KOPT-K1 (cell line): ENCODE data around the gene GALNTL6.

Experiments used
- H3K27ac ChIP-seq: fragments of 200-600 bp; sonication (generic); 2 replicates; pipeline ENCODE4 v1.5.1; 2016; ENCODE audit warnings: antibody characterized with exemption, mild to moderate bottlenecking, low read depth, low read length; ENCODE audit not compliant: poor library complexity, severe bottlenecking
- H3K36me3 ChIP-seq: fragments of 200-600 bp; sonication (generic); 2 replicates; pipeline ENCODE4 v1.5.1; 2017; ENCODE audit warnings: antibody characterized with exemption, mild to moderate bottlenecking, low read length, moderate library complexity; ENCODE audit not compliant: insufficient read depth
- H3K9me3 ChIP-seq: fragments of 200-600 bp; sonication (generic); 2 replicates; pipeline ENCODE4 v1.5.1; 2017; ENCODE audit warnings: antibody characterized with exemption, low read length, mild to moderate bottlenecking; ENCODE audit not compliant: insufficient read depth, poor library complexity, severe bottlenecking

The GALNTL6 gene

DNA sequence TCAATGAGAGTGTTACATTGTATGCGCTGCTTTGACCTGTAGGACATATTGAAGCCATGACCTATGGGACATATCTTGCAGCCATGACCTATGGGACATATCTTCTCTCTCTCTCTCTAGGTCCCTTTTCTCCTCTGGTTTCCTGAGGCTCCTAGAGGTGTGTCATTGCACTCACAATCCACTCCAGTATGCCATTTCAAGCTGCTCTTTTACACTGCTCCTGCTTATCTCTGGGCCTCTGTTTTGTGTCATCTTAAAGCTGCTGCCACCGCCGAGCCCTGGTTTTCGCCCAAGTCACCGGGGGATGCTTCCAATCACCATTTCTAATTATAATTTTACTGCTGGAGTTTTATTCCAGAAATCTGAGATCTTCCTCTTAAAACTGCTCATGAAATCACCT lies 336.1 kb downstream of the GALNTL6 start:
- Histone ChIP-seq H3K9me3 (no peaks in the 10 kb centered on the region), H3K27ac (no peak overlapping the region), H3K36me3 (no peaks in the 10 kb centered on the region)

DNA sequence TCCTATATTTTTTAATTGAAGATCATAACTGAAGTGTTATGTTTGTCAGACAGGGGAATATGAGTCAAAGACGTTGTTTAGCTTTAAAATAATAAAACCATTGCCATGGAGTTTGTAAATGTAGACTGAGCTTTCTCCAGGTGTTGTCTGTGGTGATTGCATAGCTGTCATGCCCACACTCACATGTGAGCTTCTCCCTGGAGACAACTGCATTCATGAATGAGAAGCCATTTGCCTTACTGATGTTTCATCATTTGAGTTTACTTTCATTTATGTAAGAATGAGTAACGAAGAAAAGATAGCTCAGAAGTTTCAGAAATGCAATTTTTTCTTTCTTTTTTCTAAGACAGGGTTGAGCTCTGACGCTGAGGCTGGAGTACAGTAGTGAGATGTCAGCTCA lies 339.1 kb downstream of the GALNTL6 start:
- Histone ChIP-seq H3K9me3 (no peaks in the 10 kb centered on the region), H3K36me3 (no peaks in the 10 kb centered on the region), H3K27ac (no peak overlapping the region)

DNA sequence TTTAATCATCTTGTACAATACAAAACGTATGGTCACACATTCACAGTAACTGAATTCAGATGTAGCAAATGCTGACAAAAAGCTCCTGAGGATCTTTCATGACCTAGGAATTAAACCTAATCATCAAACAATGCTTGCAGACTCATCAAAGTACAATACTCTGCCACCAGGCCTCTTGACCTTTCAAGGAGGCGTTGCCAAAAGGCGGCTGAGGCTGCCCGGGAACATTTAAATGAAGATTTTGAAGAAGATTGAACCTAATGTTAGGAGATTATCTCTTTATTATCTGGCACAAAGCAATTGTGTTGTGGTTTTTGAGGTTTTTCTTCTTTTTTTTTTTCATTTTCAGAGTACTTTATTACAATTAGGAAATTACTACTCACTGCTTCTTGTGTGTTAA lies 340.5 kb downstream of the GALNTL6 start:
- Histone ChIP-seq H3K27ac (no peak overlapping the region), H3K9me3 (no peaks in the 10 kb centered on the region), H3K36me3 (no peaks in the 10 kb centered on the region)

DNA sequence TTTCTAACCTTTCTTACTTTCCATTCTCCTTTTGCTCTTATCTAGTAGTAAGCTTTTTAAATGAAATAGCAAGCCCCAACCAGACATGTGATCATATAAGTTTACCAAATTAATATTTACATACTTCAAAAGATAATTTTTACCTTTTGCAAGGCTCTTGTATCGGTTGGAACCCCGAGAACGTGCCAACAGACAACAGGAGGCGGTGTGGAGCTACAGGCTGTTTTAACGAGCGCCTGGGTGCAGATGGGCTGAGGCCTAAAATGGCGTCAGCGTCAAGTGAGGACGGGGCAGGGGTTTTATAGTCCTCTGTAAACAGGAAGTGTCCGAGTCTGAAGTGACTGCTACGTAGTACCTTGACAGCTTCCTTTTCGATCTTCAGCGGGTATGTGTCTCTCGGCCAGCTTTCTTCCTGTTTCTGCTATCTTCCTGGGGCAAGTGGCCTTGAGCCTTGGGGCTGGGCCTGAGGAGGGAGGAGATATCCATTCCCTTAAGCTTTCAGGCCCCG lies 342.7 kb downstream of the GALNTL6 start:
- Histone ChIP-seq H3K36me3 (no peaks in the 10 kb centered on the region), H3K27ac (no peak overlapping the region), H3K9me3 (no peaks in the 10 kb centered on the region)

DNA sequence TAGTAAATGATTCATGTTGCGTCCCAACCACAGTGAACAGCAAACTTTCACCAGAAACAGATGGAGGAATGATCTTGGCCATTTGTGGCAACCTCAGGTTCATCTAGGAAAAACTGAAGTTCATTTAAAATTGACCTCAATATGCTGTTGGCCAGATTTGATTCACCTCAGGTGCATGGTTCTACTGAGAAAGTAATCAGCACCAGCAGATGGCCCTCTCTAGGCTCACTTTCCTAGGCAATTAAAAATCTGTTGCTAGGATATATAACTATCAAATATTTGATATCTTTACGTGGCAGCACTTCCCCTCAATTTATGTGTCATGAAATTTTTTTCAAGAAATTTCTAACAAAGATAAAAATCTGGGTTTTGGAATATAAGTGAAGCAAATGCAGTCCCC lies 344.7 kb downstream of the GALNTL6 start:
- Histone ChIP-seq H3K27ac (no peak overlapping the region), H3K9me3 (no peaks in the 10 kb centered on the region), H3K36me3 (no peaks in the 10 kb centered on the region)

DNA sequence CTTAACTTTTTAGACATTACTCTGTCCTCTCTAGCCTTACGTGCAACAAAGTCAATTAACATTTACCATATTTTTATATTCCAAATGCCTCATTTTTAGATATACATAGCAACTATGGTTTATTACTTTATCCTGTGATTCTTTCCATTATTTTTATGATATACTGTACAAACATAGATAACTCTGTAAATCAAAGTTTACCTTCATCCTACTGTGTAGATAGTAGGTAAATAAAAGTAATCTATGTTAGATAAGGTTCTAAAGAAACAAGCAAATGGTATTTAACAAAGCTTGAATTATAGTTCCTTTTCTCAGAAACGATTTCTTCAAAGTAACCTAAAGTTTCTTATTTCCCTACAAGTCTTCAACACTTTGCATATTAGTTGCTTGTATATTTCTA lies 350.0 kb downstream of the GALNTL6 start:
- Histone ChIP-seq H3K36me3 (no peaks in the 10 kb centered on the region), H3K9me3 (no peaks in the 10 kb centered on the region), H3K27ac (no peak overlapping the region)

DNA sequence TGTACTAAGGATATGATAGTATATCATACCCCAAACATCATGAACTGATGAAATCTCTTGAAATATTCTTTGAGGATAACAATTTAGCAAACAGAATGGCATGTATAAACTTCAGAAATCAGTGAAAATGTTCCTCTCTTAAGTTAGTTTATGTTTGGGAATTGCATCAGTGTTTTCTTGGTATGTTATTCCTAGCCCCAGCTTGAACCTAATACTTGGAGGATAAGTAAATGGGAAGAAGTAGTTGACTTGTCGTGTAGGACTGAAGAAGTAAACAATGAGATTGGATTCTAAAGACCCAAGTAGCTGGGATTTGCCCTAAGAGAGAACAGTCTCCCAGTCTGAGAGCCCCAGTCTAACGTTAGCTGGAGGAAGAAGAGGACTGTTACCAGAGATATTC lies 355.7 kb downstream of the GALNTL6 start:
- no peaks in the 10 kb centered on the region for H3K36me3 ChIP-seq
- no peak overlapping the region for H3K27ac ChIP-seq
- no peaks in the 10 kb centered on the region for H3K9me3 ChIP-seq

DNA sequence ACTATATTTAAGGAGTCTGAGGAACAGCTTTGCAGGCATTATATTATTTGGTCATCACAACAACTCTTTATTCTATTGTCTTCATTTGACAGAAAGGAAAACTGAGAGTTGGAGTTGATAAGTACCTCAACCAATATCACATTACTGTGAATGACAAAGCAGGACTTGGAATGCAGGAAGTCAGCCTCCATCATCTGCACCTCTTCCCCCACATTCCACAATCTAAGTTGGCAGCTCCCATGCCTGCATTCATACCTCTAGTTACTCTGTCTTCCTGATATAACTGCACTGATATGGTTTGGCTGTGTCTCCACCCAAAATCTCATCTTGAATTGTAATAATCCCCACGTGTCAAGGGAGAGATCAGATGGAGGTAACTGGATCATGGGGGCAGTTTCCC lies 356.7 kb downstream of the GALNTL6 start:
- Histone ChIP-seq H3K9me3 (no peaks in the 10 kb centered on the region), H3K36me3 (no peaks in the 10 kb centered on the region), H3K27ac (no peak overlapping the region)

DNA sequence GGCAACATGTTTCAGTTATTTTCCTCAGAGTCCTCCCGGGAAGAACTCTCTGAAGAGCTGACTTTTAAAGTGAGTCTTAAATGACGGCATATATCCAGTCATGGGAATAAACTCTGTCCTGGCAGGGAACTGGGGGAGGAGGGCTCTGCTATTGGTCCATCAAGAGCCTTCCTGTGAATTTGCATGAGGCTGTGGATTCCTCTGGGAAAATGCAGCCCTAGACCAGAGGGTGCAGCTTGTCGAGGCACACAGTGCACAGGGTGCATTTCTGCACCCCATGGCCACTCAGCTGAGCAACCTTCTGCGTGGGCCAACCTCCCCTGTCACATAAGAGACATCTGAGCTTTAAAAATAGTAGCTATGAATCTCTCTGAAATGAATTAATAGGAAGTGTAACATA lies 360.0 kb downstream of the GALNTL6 start:
- H3K9me3 ChIP-seq = no peaks in the 10 kb centered on the region
- no peaks in the 10 kb centered on the region for H3K36me3 ChIP-seq
- no peak overlapping the region for H3K27ac ChIP-seq

DNA sequence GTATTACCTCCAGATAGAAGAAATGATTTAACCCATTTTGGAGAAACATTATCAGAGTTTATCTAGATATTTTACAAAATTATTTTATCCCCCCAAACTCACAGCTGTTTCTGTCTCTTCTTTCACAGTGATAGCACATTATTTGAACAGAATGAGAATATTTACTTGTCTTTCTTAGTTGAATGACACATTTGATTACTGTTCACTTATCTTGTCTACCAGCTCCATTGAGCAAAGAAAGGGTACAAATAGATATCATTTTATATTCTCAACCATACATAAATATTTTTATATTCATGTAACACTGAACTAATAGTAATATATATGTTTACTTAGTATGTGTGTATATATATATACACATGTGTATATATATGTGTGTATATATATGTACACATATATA lies 364.2 kb downstream of the GALNTL6 start:
- Histone ChIP-seq H3K9me3 (no peaks in the 10 kb centered on the region), H3K36me3 (no peaks in the 10 kb centered on the region), H3K27ac (no peak overlapping the region)

DNA sequence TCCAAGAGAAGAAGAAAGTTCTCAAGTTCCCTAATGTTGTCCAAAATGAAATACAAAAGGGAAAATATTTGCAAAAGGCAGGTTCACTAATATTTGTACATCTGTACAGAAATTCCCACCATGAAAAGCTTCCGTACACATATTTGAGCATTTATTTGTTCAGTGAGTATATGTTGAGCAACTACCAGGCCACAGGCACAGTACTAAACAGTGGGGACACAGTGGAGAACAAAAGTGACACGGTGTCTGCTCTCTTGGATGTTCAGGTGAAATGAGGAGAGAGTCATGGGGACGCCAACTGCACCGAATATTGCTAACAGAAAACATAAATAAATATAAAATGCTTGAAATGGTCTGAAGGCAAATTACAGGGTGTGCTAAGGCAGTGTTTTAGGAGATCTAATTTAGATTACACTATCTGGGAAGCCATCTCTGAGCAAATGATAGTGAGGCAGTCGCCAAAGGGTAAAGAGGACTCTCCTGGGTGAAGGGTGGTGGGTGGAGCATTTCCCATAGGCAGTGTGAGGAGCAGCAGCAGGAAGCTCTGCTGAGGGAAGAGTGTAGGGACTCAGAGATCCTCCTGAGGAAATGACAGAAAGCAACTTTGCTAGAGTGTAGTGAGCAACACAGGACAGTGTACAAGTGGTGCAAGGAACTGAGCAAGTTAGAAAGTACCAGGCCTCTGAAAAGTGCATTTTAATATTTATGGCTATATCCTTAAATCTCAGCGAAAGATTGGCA lies 375.2 kb downstream of the GALNTL6 start:
- Histone ChIP-seq H3K9me3 (no peaks in the 10 kb centered on the region), H3K36me3 (no peaks in the 10 kb centered on the region), H3K27ac (no peak overlapping the region)

DNA sequence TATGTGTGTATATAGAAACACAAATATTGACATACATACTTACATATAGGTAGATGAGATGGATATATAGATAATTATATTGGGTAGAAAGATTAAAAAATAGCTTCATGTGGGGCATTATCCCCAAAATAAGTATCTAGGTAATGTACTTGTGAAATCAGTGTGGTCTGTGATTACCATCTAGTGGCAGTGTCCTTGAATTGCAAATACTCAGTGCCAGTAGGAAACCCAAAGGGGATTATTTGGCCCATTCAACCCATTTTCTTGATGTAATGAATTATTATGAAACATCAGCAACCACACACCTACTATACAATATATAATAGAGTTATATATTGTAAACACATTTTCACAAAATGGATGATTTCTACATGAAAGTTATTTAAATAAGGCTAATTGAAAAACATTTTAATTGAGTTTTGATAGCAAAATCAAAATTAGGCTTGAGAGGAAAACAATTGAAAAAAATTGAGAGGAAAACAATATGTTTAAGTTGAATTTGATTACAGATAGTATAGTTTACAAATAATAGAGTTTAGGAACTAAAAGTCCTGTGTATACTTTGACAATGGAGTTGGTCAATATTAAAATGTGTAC lies 389.4 kb downstream of the GALNTL6 start:
- H3K27ac ChIP-seq = no peak overlapping the region
- no peaks in the 10 kb centered on the region for H3K36me3 ChIP-seq
- H3K9me3 ChIP-seq = no peaks in the 10 kb centered on the region

DNA sequence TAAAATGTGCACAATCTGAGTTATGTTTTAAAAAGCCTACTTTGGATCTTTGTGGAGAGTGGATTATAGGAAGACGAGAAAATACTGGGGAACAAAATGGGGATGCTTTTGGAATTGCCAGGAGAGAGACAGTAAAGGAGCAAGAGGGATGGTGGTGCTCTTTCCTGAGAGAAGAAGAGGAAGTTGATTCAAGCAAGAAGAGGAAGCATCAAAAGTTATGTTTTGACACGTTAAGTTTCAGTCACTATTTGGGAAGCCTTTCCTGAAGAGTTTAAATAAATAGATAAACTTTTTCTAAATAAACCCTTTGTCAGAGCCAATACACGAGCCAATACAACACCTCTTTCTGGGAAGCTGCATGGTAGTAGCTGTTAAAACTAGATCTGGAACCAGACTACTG lies 394.1 kb downstream of the GALNTL6 start:
- Histone ChIP-seq H3K36me3 (no peaks in the 10 kb centered on the region), H3K27ac (no peak overlapping the region), H3K9me3 (no peaks in the 10 kb centered on the region)

DNA sequence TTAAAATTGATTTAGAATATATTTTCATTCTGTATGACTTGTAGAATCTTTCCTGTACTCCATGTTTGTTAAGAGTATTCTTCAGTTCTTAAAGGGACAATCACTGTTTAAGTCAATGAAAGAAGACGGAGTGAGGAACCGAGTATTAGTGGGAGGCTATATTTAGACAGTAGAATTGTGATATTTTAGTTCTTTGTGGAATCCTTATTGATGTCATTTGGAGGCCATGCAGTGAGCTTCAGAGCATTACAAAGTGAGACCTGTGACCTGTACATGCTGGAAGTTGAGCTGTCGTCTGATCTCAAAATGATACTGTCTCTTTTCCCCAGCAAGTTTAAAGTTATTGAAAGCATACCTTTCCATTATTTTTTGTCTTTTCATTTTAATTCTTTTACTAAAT lies 394.7 kb downstream of the GALNTL6 start:
- H3K27ac ChIP-seq = no peak overlapping the region
- no peaks in the 10 kb centered on the region for H3K9me3 ChIP-seq

DNA sequence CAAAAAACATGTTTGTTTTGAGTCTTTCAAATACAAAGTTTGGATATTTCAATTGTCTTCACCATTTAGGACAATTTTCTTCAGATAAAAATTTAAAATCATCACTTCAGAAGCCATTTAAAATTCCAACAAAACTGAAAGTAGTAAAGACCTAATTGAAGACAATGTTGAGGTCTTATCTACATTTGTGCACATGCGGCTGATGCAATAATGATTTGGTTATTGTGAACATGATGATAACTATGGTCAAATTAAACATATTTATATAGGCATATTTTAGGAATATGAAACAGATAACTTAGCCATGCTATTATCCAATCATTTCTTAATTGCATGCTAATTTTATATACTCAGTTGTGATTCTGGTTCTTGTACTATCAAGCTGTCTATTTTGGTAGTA lies 407.5 kb downstream of the GALNTL6 start:
- no peak overlapping the region for H3K27ac ChIP-seq
- no peaks in the 10 kb centered on the region for H3K9me3 ChIP-seq
- H3K36me3 ChIP-seq = no peaks in the 10 kb centered on the region

More for the DNA sequence above, 394.7 kb downstream of the GALNTL6 start:
- H3K36me3 ChIP-seq = no peaks in the 10 kb centered on the region

DNA sequence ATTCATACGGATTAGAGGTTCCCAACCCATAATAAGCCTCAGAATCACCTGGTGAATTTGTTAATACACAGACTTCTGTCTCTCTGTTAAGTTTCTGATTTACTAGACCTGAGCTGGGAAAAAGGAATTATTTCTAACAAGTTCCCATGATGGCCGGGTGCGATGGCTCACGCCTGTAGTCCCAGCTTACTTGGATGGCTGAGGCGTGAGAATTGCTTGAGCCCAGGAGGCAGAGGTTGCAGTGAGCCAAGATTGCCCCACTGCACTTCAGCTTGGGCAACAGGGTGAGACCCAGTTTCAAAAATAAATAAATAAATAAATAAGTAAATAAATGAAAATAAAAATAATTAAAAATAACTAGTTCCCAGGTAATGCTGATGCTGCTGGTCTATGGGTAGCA lies 412.3 kb downstream of the GALNTL6 start:
- H3K9me3 ChIP-seq = no peaks in the 10 kb centered on the region
- H3K36me3 ChIP-seq = no peaks in the 10 kb centered on the region
- H3K27ac ChIP-seq = no peak overlapping the region
